GM21447 (cell line): ENCODE measurements around the gene TNS1.
"Not testable (repeated sequence)": the region's sequence is repeated elsewhere in the genome, so short reads cannot be mapped to it uniquely, and the experiment has no call there.

Experiments
- ATAC-seq: cut with Tn5 transposase; IDR thresholded peaks from one replicate; pipeline ENCODE4 v1.9.1; 2021; ENCODE audit not compliant: unreplicated experiment

Gene TNS1

DNA sequence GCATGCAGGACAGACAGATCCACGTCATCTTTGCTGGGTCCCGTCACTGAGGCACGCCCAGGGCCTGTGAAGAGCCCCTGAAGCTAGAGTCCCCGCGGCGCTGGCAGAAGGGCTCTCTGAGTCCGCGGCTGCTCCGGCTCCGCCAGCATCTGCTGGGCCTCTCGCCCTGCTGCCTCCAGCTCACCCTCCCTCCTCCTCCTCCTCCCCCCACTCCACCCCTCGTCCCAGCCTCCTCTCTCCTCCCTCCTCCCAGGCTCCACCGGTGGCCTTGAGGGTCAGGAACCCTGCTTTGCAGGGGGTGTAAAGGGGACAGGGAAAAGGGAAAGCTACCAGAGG is at the start of gene TNS1:
TNS1 (minus strand) TSS at position 151 of the 336 bp plus-strand sequence; CDS start at position 28, 123 bp downstream.
- ATAC-seq: no peak

DNA sequence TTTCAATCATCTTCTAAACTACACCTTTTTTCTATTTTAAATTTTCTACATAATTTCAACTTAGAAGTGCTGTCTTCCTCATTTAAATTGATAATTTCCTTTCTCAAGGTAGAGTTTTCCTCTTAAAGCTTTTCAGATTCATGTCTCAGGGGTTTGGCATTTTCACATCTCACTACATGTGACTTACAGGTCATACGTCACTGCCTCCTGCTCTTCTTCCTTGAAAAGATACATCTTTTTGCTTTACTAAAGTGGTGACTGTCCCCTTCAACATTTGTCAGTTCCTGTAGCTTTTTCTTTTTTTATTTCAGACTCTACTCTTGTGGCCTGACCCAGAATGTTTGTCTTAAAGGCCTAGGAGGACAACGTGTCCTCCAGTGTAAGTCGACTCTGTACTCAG is 49.1 kb upstream of the TNS1 start:
- ATAC-seq: no peak

DNA sequence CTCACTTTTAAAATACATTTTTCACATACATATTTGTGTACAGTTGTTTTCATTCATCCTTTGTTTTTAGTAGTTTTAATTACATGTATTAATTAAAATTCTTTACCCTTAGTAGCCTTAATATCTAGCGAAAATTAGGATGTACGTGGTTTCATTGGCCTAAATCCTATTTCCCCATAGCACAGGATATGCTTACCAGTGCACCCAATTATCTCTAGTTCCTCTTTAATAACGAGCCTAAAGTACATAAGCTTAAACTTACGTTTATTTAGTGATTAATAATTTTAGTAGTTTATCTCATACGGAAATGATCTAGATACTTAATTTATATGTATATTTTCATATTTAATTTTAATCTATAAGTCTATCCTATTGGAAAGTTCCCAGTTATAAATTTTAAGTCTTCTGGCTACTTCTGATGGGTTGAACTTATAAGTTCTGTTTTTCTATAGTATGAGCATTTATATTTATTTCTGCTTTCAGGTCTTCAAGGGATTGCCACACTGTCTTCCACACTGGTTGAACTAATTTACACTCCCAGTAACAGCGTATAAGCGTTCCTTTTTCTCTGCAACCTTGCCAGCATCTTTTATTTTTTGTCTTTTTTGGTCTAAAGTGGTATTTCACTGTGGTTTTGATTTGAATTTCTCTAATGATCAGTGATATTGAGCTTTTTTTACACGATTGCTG is 44.9 kb upstream of the TNS1 start:
- ATAC-seq: no peak

DNA sequence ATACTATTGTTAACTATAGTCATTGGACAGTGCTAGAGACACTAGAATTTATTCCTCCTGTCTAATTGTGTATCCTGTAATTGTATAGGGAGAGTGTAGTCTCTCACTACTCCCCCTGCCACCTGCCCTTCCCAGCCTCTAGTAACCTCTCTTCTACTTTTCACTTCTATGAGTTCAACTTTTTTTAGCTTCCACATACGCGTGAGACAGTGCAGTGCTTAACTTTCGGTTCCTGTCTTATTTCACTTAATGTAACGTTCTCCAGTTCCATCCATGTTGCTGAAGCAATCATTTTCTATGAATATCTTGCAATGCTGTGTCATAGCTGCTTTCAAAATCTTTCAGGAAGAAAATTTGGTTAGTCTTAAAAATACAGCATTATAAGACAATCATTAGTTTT is 43.4 kb upstream of the TNS1 start:
- ATAC-seq: peak; percentile 89

DNA sequence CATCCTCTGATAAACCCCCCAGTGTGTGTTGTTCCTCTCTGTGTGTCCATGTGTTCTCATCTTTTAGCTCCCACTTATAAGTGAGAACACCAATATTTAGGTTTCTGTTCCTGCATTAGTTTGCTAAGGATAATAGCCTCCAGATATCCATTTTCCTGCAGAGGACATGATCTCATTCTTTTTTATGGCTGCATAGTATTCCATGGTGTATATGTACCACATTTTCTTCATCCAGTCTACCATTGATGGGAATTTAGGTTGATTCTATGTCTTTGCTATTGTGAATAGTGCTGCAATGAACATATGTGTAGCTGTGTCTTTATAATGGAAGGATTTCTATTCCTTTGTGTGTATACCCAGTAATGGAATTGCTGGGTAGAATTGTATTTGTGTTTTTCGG is 41.8 kb upstream of the TNS1 start:
- ATAC-seq: not testable (repeated sequence)

DNA sequence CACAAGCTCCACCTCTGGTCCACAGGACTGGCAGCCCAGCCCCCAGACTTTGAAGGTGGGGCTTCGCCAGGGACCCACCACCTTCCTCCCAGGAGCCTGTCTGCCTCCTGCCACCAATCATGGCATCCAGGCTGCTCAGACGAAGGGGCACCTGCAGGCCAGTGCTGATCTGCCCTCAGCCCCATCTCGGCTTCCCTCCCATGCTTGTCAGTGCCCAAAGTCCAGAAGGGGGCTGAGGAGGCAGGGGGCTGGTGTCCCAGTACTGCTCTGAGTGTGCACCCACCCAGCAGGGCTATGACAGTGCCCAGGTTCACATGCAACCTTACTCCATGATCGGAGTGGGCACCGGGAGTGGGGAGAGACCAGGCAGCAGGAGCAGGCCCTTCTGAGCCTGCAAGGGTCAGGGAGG is 40.9 kb upstream of the TNS1 start:
- no peak for ATAC-seq

DNA sequence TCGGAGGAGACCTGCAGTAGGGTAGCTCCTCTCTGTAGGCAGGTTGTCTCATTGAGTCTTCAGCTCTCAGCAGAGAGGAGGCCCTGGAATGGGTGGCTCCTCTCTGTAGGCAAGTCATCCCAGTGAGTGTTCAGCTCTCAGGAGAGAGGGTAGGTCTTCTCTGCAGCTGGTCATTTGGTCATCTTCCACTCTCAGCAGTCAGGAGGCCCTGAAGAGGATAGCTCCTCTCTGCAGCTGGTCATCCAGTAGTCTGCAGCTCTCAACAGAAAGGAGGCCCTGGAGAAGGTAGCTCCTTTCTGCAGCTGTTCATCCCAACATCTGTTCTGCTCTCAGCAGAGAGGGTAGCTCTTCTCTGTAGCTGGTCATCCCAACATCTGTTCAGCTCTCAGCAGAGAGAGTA is 40.3 kb upstream of the TNS1 start:
- no peak for ATAC-seq

DNA sequence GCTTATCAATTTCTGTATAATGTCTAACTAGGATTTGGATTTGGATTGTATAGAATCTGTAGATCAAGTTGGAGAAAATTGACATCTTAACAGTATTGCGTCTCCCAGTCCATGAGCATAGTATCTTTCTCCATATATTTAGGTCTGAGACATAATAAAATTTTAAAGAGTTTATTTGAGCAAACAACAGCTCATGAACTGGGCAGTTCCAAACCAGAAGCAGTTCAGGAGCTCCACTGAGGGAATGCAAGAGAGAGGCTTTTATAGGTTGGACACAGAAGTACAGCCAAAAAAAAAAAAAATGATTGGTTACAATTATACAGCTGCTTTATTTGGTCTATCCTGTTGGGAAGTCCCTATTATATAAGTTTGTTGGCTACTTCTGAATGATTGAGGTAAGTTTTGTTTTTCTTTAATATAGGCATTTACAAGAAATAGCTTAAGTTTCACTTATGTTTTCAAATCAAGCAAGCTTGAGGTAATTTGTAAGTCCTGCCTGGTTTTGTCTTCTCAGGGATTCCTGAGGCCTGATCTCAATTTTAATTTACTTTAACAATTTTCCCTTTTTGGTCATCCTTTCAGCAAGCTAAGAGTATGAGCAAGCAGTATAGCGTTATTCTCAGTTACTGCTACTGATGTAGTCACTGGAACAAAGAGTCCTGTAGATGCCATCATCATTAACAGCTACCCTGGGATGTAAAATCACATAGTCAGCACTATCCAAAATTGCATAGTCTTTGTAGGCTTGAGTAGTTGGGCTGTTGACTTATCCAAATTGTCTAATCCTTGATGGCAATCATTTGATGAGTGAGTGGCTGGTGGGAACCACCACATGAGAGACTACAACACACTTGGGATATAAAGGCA is 38.7 kb upstream of the TNS1 start:
- ATAC-seq: no peak

DNA sequence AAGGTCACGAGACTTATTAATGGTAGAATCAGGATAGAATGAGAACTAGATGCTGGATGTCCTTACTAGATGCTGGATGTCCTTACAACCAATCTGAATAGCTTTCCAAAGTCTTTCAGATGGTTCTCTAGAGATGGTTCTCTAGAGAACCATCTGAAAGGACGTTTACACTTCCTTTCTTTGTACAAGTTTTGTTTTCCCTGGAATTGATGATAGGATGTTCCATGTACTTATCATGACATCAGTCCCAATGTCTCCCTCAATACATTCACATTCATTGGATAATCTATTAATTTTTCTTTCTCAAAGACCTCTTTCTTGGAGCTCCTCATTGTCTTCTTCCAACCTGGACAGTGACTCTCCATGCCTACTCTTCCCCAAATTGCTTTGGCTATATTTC is 38.1 kb upstream of the TNS1 start:
- ATAC-seq: no peak

DNA sequence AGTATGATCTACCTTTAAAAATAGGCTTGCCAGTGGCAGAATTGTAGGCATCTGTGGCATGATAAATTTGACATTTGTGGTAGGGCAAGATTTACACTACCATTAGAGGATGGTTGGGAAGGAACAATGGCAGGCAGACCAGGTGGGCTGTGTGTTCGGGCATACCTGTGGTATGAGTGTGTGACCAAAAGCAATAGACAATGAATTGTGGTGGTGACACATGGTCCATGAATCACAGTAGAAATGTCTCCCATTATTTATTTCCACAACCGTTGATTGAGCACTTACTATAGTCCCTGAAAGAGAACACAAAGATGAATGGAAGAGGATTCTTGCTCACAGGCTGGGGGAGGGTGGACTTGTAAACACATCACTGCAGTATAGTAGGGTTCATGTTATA is 36.4 kb upstream of the TNS1 start:
- ATAC-seq: no peak

DNA sequence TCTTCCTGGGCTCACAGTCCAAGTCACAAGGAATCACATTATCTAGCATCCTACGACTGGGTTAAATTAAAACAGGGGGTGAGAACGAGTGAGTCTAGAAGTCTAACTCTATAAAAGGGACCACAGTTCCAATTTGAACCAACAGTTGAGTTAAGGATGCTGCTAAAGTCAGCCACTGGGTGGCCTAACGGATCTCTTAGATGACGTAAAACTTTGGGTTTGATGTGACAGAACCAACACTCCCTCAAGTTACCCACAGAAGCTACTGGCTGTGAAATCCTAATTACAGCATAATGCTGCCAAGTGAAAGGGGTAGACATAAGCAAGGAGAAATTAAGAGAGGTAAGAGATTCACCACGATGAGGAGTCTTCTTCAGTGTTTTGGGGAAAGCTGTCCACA is 33.6 kb upstream of the TNS1 start:
- ATAC-seq: no peak

DNA sequence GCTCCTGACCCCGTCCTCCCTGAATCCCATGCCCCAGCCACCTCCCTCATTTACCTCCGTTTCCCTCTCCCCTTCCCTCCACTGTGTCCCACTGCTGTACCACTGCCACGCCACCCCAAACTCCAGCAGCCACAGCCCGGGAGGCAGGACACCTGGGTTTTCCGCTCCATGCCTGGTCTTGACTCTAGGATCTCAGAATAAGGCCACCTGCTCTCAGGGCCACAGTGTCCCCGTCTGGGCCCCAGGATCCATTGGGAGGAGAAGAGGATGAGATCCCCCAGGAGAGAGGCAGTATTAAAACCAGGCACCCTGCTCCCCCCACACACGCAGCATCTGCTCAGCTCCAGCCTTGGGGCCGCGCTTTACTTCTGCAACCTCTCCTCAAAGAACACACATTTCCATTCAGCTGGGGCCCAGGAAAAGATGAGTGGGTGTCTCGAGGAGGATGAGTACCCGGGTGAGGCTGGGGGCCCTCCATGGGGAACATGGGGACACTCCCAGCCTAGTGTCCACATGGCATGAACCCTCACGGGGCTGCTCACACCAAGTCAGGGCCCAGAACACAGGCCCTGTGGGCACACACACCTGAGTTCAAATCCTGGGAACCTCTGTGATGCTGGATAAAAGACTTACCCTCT is 32.8 kb upstream of the TNS1 start:
- no peak for ATAC-seq

DNA sequence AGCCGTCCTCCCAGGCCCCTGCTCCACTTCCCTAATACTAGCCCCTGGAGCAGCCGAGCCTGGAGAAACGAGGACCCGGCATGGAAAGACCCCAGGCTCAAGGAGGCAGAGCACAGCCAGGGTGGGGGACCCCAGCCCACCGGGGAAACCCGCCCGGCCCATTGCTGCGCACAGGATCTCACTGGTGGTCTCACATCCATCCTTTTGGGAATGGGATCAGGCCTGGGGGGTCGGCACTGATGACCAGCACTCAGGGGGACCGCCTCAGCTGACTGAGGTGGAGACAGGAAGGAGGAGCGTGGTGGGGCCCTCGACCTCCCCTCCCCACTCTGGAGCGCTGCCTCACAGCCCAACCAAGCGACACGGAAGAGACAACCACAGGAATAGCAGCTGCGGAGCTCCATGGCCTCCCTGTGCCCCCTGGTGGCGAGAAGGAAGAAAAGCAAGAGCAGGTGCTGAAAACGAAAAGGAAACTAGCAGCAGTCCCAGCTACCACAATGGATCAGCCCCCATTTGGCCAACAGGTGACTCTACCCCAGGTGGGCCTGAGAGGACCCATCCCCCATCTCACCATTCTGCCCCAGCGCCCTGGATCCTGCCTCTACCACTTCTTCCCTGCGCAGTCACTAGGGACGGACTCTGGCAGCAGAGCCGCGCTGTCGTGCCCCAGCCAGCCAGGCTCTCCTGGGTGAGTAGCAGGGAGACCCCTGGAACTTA is 31.9 kb upstream of the TNS1 start:
- peak; percentile 82 for ATAC-seq

DNA sequence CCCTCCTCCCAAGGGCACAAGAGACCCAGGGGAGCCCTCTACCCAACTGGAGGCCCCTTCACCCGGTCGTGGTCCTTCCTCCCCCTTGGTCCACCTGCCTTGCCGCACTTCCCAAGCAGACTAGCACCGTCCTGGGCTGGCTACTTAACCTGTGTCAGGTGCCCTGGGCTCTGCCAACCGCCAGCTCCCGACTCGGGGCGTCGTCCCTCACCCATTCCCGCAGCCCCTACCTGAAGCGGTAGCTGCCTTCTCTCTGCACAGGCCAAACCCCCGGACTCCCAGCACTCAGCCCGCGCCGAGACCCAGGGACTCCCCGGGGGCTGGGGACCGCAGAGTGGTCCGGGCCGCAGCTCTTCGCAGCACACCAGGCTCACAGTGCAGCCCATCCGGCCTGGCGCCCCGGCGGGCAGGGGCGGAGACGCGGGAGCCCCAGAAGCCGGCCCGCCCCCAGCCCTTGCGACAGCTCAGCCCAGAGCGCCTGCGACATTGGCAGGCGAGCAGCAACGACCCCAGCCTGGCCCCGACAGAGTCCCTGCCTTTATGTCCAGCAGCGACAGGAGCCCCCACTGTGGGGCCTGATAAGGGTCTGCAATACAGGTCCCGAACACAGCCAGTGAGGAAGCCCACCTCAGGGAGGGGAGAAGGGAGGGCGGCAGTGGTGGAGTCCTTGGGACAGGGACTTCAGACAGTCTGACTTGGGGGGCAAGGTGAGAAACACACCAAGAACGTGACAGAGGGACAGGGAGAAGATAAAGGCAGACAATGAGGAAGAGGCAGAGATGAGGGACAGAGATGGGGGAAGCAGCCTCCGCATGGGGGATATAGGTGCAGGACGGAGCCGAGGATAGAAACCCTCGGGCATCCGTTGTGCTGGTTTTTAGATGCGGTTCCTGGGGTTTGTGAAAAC is 31.0 kb upstream of the TNS1 start:
- peak; percentile 16 for ATAC-seq

DNA sequence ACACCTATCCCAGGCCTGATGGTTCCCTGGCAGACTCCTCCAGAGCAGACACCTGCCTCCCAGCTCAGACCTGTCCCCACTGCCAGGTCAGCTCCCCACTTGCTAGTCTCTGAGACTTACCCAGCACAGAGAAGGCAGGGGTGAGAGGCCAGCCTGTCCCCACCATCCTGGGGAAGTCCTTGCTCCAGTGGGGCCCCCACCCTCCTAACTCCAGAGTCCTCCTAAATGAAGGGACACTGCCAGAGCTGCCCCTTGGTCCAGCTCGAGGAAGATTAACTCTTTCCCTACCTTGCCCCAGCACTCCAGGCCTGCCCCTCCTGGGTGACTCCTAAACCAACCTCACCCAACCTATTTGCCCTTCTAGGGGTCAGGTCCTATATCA is 30.4 kb upstream of the TNS1 start:
- ATAC-seq: no peak

DNA sequence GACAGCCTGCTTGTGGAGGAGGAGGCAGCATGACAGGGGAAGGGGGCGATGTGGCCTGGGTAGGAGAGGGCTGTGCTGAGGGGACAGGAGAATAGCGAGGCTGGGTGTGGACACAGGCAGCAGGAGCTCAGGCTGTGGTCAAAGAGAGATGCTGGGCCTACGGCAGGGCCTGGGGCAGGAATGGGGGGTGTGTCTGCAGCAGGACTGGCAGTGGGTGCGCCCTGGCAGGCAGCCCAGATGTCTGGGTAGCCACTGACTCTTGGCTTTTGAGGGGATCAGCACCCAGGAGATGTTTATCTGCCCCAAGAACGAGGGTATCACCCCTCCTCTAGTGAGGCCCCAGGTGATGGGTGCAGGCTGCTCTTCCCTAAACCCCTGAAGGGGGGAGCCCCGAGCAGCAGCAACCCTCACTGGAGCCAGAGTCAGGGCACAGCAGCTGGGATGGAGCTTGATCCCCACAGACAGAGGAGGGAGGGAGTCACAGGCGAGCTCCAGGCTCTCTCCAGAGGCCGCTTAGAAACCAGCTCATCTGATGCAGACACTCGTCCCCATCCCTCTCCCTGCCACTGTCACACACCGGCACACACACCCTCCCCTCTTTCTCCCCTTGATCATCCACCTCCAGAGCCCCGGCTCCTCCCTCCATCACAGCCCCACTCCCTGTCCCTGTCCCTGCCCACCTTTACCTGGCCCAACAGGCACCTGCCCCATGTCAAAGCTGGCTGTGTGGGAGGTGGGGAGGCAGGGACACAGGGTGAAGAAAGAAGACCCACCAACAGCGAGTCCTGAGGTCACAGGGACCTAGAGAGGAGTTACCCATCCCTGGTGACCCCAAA is 29.8 kb upstream of the TNS1 start:
- no peak for ATAC-seq

DNA sequence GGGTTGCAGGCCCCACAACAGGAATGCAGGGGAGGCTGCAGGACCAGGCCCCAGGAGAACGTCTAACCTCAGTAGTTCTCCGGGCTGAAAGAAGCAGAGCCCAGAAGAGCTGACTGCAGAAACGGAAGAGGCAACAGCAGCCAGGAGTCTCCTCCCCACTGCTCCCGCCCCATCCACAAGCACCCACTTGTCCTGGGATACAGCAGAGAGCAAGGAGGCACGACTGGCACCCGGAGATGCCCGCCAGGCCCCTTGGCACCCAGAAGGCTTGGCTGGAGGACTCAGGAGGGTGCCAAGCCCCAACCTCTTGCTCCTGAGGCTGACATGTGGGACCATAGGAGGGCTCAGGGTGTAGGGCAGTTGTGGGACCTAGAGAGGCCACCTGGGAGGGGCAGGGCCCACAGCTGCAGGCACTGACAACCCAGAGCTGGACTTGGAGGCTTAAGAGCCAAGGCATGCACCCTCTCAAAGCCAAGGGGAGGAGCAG is 29.0 kb upstream of the TNS1 start:
- no peak for ATAC-seq

DNA sequence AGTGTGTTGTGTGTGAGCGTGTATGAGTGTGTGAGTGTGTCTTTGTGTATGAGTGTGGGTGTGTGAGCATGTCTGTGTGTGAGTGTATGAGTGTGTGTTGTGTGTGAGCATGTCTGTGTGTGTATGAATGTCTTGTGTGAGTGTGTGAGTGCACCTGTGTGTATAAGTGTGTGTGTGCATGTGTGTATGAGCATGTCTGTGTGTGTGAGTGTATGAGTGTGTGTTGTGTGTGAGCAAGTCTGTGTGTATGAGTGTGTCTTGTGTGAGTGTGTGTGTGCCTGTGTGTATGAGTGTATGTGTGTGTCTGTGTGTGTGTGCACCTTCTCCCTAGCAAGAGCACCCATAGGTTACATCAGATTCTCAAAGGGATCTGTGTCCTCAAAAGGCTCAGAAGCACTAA is 28.5 kb upstream of the TNS1 start:
- ATAC-seq: no peak

DNA sequence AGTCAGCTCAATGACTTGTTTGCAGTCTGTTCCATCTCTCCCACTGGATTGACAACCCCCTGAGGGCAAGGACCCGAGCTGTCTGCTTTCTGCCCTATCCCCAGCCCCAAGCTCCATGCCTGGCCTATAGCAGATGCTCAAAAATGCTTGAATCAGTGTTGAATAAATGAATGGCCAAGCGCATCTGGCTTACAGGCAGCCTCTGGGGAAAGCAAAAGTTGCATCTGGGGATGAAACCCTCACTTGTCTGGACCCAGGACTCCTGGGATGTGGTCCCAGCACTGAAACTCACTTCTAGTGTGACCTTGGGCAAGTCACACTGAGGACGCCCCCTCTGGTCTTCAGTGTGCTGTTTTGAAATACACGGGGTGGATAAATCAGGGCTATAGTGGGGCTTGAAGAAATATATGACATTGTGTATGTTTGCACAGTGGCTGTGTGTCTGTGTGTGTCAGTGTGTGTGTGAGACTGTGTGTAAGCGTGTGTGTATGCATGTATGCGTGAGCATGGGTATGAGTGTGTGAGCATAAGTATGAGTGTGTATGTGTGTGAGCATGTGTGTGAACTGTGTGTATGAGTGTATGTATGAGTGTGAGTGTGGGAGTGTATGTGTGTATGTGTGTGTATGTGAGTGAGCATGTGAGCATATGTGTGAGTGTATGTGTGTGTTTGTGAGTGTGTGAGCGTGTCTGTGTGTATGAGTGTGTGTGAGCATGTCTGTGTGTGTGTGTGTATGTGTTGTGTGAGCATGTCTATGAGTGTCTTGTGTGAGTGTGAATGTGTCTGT is 27.8 kb upstream of the TNS1 start:
- no peak for ATAC-seq
